Measurements from ENCODE around the gene CKS2.

The CKS2 gene

DNA sequence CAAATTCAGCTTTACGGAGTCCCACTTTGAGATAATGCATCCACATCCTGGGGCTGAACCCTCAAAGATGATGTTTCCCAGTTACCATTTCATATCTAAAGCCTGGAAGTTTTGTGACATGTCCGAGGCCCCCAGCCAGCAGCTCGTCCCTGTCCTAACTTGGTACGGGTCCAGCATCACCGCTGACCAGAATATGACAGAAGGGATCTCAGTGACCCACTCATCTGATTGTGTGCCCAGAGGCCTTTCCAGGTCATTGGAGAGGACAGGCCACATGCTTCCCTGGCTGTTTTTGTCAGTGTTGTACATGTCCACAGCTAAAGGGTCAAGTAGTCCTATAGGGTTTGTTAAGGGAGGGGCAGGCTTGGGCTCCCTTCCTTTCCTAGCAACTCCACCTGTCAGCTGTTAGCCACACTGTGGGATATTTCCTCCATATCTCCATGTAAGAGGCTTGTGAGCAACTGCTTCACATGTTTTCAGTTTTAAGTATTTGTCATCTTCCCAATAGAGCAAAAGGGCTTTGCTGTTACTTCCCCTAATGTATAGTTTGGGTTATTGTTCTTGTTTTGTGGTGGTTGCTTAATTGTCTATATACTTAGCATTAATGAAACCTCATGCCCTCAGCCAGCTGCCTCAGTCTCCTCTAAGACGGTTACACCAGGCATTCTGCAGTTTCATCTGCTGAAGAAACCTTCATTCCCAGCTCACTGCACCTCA, 40.7 kb downstream of the CKS2 start:
- DNase-seq: no peak

- DNase-seq: no peak
These were observed 41.5 kb downstream of the CKS2 start for GRCh38 chr9:89352451-89352850.

- DNase-seq: no peak
These were observed 42.1 kb downstream of the CKS2 start for GRCh38 chr9:89352874-89353649.

GRCh38 chr9:89353989-89354388, 43.0 kb downstream of the CKS2 start:
- DNase-seq: no peak

DNA sequence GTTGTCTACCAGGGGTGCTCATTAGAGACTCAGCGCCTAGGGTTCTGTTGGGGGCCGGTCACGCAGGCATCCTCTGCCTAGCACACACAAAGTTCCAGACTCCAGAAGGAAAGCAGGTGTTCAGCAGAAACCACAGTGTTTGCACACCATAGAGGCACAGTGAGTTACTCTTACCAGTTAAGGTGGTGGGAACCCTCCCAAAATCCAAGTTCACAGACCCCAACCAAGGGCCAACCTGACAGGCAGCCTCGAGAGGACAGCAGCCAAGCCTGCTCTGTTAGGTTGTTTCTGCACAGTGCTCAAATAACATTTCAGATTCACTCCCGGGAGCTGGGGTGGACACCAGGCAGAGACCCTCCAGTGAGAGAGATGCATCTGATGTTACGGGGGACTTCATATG, 43.5 kb downstream of the CKS2 start:
- no peak for DNase-seq

GRCh38 chr9:89356782-89357181, 45.8 kb downstream of the CKS2 start:
- no peak for DNase-seq

DNA sequence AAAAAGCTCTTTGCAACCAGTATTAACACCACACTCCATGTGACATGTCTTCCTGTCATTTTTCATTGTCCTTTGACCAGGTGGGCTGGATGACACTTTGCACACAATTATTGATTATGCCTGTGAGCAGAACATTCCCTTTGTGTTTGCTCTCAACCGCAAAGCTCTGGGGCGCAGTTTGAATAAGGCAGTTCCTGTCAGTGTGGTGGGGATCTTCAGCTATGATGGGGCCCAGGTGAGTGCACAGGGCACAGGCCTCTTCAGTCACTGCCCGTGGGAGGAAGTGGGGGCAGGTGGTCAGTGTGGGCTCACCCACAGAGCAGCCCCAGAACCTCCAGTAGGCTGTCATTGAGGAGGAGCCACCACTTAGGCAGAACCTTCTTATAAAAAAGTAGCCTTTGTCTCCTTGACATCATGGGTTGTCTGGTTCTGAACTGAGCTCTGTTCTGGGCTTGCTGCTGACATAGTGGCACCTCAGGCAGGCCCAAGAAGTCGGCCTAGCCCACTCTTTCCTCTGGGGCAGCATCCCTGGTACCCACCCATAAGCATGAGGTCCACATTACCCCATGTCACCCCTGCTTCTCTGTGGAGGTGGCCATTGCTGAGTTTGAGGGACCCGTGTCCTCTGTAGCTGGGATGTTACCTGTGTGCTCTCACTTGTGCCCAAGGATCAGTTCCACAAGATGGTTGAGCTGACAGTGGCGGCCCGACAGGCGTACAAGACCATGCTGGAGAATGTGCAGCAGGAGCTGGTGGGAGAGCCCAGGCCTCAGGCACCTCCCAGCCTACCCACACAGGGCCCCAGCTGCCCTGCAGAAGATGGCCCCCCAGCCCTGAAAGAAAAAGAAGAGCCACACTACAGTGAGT, 46.6 kb downstream of the CKS2 start:
- DNase-seq: no peak

- DNase-seq: no peak
These were observed 47.5 kb downstream of the CKS2 start for GRCh38 chr9:89358376-89358916.

GRCh38 chr9:89358985-89359384, 48.0 kb downstream of the CKS2 start:
- DNase-seq: no peak

GRCh38 chr9:89359751-89360261, 48.8 kb downstream of the CKS2 start:
- no peak for DNase-seq

- DNase-seq: no peak
These were observed 49.5 kb downstream of the CKS2 start for GRCh38 chr9:89360465-89360864.

DNA sequence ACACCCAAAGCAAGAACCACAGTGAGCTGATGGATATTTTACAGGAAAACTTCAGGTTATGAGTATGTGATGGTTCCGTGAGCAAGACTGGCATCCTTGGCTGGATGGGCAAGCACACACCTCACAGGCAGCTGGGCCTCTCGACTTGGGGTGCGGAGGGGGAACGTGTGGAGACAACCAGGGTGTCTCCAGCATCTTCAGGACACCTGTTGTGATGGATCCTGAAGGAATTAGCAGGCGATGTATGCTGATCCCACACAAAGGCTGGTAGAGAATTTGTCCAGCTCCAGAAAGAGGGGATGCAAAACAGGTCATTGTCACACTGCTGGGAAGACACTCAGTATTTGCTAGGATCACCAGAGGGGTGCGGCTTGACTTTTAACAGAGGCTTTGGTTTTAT, 50.0 kb downstream of the CKS2 start:
- no peak for DNase-seq

- DNase-seq: no peak
These were observed 51.0 kb downstream of the CKS2 start for GRCh38 chr9:89361816-89362646.

- DNase-seq: no peak
These were observed 51.8 kb downstream of the CKS2 start for GRCh38 chr9:89362647-89363310.

DNA sequence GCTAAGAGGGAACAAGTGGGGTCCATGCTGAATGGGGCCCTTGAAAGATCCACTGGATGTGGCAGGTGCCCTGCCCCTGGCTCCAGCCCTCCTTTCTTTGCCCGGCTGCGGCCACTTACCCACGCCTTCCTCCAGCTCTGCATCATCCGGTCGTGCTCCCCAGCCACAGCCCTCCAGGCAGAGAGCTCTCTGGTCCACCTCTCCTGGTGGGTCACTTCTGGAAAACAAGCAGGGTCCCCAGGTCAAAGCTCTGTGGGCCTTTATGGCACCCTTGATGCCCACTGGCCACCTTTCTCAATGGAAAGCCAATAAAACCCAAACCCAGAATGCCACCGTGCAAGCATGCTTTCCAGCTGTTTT, 52.3 kb downstream of the CKS2 start:
- DNase-seq: no peak

- no peak for DNase-seq
These were observed 53.1 kb downstream of the CKS2 start for GRCh38 chr9:89363921-89364665.

- no peak for DNase-seq
These were observed 53.9 kb downstream of the CKS2 start for GRCh38 chr9:89364666-89365531.

- DNase-seq: no peak
These were observed 54.5 kb downstream of the CKS2 start for GRCh38 chr9:89365532-89365912.
